Natural killer cell (primary cell): ENCODE measurements around the gene CCDC17. TPM values are rescaled to one million over a fixed set of nuclear protein-coding genes. Genes with fewer than 3 reads are reported as not detected.
A peak's percentile ranks its signal among the peaks of the same experiment; 100 is the strongest.

ENCODE experiments used
- ATAC-seq, 3 donors: fragments of 150-1000 bp in 2 of 3; fragments of 200-7000 bp in 1 of 3; cut with Tn5 transposase; 1 replicate in 1 of 3; 2 replicates in 2 of 3; pipeline ENCODE4 v1.10.0; 2021; ENCODE audit warnings: mild to moderate bottlenecking in 2 of 3, moderate library complexity in 2 of 3
- DNase-seq, 2 donors: peaks; one replicate each; pipeline versions ENCODE4 v3.0.0 to v3.0.0-alpha.2; 2013 to 2021; ENCODE audit warnings: mixed read lengths in 1 of 2
- H3K27ac ChIP-seq: one replicate; pipeline ENCODE4 v1.5.1; 2013; ENCODE audit warnings: mild to moderate bottlenecking, low read length
- H3K27me3 ChIP-seq: one replicate; pipeline ENCODE4 v1.6.1; 2013; ENCODE audit warnings: low read length; ENCODE audit not compliant: control insufficient read depth, insufficient read depth
- H3K36me3 ChIP-seq: one replicate; pipeline ENCODE4 v1.6.1; 2013; ENCODE audit warnings: low read length; ENCODE audit not compliant: control insufficient read depth, insufficient read depth
- H3K4me1 ChIP-seq: one replicate; pipeline ENCODE4 v1.6.1; 2013; ENCODE audit warnings: low read length; ENCODE audit not compliant: control insufficient read depth, insufficient read depth
- H3K4me3 ChIP-seq: one replicate; pipeline ENCODE4 v1.5.1; 2013; ENCODE audit warnings: low read length
- H3K9me3 ChIP-seq: one replicate; pipeline ENCODE4 v1.6.1; 2013; ENCODE audit warnings: low read length; ENCODE audit not compliant: control insufficient read depth, insufficient read depth
- H3K27ac Mint-ChIP-seq, 2 donors: one replicate each; pipeline ENCODE4 v1.8.0; 2022; ENCODE audit warnings: mild to moderate bottlenecking in 2 of 2, mixed read lengths in 2 of 2, moderate library complexity in 1 of 2
- H3K27me3 Mint-ChIP-seq, 2 donors: one replicate each; pipeline ENCODE4 v1.8.0; 2022; ENCODE audit warnings: low read depth in 2 of 2, mixed read lengths in 2 of 2
- H3K36me3 Mint-ChIP-seq: one replicate; pipeline ENCODE4 v1.8.0; 2022; ENCODE audit warnings: mixed read lengths
- H3K4me1 Mint-ChIP-seq, 2 donors: one replicate each; pipeline ENCODE4 v1.8.0; 2022; ENCODE audit warnings: mixed read lengths in 2 of 2
- H3K4me3 Mint-ChIP-seq: one replicate; pipeline ENCODE4 v1.8.0; 2022; ENCODE audit warnings: mild to moderate bottlenecking, moderate library complexity, mixed read lengths
- H3K9me3 Mint-ChIP-seq, 2 donors: one replicate each; pipeline ENCODE4 v1.8.0; 2022; ENCODE audit warnings: mixed read lengths in 2 of 2
- WGBS: methylation state at CpG from one replicate; pipeline ENCODE4 v1.1.7; 2013; ENCODE audit warnings: missing lambda C conversion rate; ENCODE audit not compliant: insufficient coverage; 5-methylcytosine and 5-hydroxymethylcytosine counted together
- intact Hi-C: fragments of 100-400 bp; cut with micrococcal nuclease; formaldehyde crosslinking; loops from one replicate; pipeline ENCODE4 v1.14.2; 2022
- total RNA-seq, 4 donors: library from RNA; stranded (reverse); fragments of 120-200 nt in 1 of 4; gene quantifications; one replicate each; pipeline versions ENCODE4 v1.2.3 to v1.2.4, GENCODE V29; 2013 to 2022
- TF ChIP-seq, protein P1 (sequence below): fragments of 200-600 bp; IDR thresholded peaks from one replicate; pipeline ENCODE4 v1.8.0; 2022; ENCODE audit warnings: antibody characterized with exemption

The CCDC17 gene
- total RNA-seq, 3 donors from 2014 or later (not counting 1 experiment from before 2014, with no cell fraction given): 2.9 to 4.5 (median 3.3) TPM

DNA sequence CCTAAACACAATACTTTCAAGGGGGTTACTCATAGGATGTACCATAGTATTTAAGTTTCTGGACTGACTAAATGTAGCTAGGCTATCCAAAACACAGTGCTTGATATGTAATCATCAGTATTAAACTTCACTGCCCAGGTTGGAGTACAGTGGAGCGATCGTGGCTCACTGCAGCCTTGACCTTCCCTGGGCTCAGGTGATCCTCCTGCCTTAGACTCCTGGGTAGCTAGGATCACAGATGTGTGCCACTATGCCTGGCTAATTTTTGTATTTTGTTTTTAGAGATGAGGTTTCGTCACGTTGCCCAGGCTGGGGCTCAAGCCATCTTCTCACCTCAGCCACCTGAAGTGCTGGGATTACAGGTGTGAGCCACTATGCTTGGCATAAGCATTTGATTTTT is 29.4 kb downstream of the CCDC17 start:
- ATAC-seq (no peak), DNase-seq (no peak)
- H3K36me3 ChIP-seq: peaks cover 26% of the 10 kb centered on the region
- no peak overlapping the region for H3K4me3 ChIP-seq
- Mint-ChIP-seq H3K4me1 (peaks cover 13 to 18% of the 10 kb centered on the region in 2 donors), H3K36me3 (no peaks in the 10 kb centered on the region), H3K9me3 (no peaks in the 10 kb centered on the region), H3K27me3 (no peaks in the 10 kb centered on the region), H3K4me3 (no peak overlapping the region), H3K27ac (no peak overlapping the region)
- intact Hi-C loops: no loop called here
- no peaks in the 10 kb centered on the region for H3K9me3 ChIP-seq
- 94% methylated on average over 4 of the region's 4 CpGs for WGBS
- no peak overlapping the region for H3K27ac ChIP-seq
- no peaks in the 10 kb centered on the region for H3K27me3 ChIP-seq
- TF ChIP-seq, protein P1, sequence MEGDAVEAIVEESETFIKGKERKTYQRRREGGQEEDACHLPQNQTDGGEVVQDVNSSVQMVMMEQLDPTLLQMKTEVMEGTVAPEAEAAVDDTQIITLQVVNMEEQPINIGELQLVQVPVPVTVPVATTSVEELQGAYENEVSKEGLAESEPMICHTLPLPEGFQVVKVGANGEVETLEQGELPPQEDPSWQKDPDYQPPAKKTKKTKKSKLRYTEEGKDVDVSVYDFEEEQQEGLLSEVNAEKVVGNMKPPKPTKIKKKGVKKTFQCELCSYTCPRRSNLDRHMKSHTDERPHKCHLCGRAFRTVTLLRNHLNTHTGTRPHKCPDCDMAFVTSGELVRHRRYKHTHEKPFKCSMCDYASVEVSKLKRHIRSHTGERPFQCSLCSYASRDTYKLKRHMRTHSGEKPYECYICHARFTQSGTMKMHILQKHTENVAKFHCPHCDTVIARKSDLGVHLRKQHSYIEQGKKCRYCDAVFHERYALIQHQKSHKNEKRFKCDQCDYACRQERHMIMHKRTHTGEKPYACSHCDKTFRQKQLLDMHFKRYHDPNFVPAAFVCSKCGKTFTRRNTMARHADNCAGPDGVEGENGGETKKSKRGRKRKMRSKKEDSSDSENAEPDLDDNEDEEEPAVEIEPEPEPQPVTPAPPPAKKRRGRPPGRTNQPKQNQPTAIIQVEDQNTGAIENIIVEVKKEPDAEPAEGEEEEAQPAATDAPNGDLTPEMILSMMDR: no peak
- H3K4me1 ChIP-seq: no peaks in the 10 kb centered on the region

DNA sequence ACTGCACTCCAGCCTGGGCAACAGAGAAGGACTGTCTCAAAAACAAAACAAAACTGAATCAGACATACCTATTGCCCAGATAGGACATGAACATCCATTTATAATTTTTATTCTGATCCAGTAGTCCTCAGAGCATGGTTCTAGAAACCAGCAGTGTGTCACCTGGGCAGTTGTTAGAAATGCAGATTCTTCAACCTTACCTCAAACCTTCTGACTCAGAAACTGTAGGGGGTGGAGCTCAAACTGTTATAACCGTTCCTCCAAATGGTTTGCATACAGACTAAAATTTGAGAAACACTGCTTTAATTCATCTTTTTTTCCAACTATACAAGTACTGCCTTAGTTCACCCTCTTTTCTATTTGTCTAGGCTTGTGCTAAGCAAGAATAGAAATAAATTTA is 34.0 kb downstream of the CCDC17 start:
- peaks cover 30 to 31% of the 10 kb centered on the region in 2 donors for H3K4me1 Mint-ChIP-seq
- no peaks in the 10 kb centered on the region for H3K9me3 Mint-ChIP-seq
- H3K27me3 Mint-ChIP-seq: no peaks in the 10 kb centered on the region
- H3K36me3 Mint-ChIP-seq: no peaks in the 10 kb centered on the region
- H3K27ac Mint-ChIP-seq: no peak overlapping the region
- Histone ChIP-seq H3K27me3 (no peaks in the 10 kb centered on the region), H3K4me1 (peaks cover 21% of the 10 kb centered on the region), H3K9me3 (no peaks in the 10 kb centered on the region), H3K36me3 (peaks cover 16% of the 10 kb centered on the region), H3K4me3 (no peak overlapping the region), H3K27ac (no peak overlapping the region)
- H3K4me3 Mint-ChIP-seq: no peak overlapping the region
- TF ChIP-seq, protein P1: no peak
- DNase-seq (no peak), ATAC-seq (no peak)
- 46% methylated on average over 1 of the region's 1 CpG for WGBS
- intact Hi-C loops: loop anchor here (10.0 kb wide), 1 partner anchor 855 kb away; the partner anchor contains the start of genes KIF2C and RNU5D-1

DNA sequence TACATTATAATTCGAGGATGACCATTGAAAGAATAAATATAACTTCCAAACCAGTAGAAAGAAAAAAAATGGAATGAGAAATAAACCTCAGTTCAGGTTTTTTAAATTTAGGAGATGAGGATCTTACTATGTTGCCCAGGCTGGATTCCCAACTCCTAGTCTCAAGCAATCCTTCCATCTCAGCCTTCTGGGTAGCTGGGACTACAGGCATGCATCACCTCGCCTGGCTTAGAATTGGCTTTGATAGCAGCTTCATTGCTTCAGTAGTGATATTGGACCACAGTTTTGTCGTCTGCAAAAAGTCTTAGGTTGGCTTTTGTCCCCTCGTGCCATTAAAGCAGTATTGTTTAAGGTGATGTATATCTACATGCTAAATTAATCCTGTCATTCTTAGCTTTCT is 37.1 kb downstream of the CCDC17 start:
- no peaks in the 10 kb centered on the region for H3K9me3 Mint-ChIP-seq
- TF ChIP-seq, protein P1: no peak
- ATAC-seq (no peak), DNase-seq (no peak)
- H3K27ac ChIP-seq: peak overlapping the region; percentile 91
- H3K4me1 Mint-ChIP-seq: peaks cover 40 to 44% of the 10 kb centered on the region in 2 donors
- no peaks in the 10 kb centered on the region for H3K27me3 Mint-ChIP-seq
- peaks cover 27% of the 10 kb centered on the region for H3K4me1 ChIP-seq
- WGBS: 51% methylated on average over 3 of the region's 4 CpGs
- intact Hi-C loops: loop anchor here (10.0 kb wide), 1 partner anchor 852 kb away; the partner anchor contains the start of genes KIF2C and RNU5D-1
- H3K4me3 ChIP-seq: no peak overlapping the region
- H3K36me3 Mint-ChIP-seq: peaks cover 5% of the 10 kb centered on the region
- peak overlapping the region; percentile 92 to 99 for H3K27ac Mint-ChIP-seq
- no peaks in the 10 kb centered on the region for H3K9me3 ChIP-seq
- H3K27me3 ChIP-seq: no peaks in the 10 kb centered on the region
- peak overlapping the region; percentile 99 for H3K4me3 Mint-ChIP-seq
- H3K36me3 ChIP-seq: peaks cover 3% of the 10 kb centered on the region

DNA sequence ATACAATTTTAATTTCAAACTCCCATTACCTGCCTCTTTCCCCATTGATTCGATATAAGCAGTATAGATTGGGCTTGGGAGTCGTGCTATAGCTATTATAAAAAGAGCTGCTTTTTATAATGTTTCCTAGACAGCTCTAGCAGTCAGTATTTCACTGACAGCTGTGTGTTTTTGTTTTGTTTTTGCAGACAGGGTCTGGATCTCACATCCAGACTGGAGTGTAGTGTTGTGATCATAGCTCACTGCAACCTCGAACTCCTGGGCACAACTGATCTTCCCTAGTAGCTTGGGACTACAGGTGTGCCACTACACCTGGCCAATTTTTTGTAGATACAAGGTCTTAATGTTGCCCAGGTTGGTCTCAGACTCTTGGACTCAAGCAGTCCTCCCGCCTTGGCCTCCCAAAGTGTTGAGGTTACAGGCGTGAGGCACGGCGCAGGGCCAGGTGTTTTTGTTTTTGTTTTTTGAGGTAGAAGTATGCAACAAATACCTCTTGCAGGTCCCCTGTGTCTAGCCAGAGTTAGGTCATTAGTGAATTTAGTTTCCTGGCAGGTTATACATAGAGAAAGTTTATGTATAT is 38.3 kb downstream of the CCDC17 start:
- H3K27ac ChIP-seq: peak overlapping the region; percentile 91
- no peaks in the 10 kb centered on the region for H3K27me3 ChIP-seq
- Mint-ChIP-seq H3K9me3 (no peaks in the 10 kb centered on the region), H3K27me3 (no peaks in the 10 kb centered on the region), H3K4me3 (peak overlapping the region; percentile 99), H3K27ac (peak overlapping the region; percentile 92 to 99), H3K36me3 (peaks cover 5% of the 10 kb centered on the region), H3K4me1 (peaks cover 35 to 44% of the 10 kb centered on the region in 2 donors)
- no peaks in the 10 kb centered on the region for H3K9me3 ChIP-seq
- TF ChIP-seq, protein P1: no peak
- ATAC-seq (no peak), DNase-seq (peak in 1 of 2 donors; percentile 29)
- peaks cover 27% of the 10 kb centered on the region for H3K4me1 ChIP-seq
- no peaks in the 10 kb centered on the region for H3K36me3 ChIP-seq
- WGBS: 49% methylated on average over 6 of the region's 7 CpGs
- H3K4me3 ChIP-seq: peak overlapping the region; percentile 97
- intact Hi-C loops: loop anchor here (2.0 to 10.0 kb wide), 3 partner anchors 35 to 851 kb away; partner anchors contain the start of genes AKR1A1, GPBP1L1, KIF2C and RNU5D-1
